HG03558 (cell line): ENCODE data around the gene AIFM3.

Experiments
- ATAC-seq: cut with Tn5 transposase; IDR thresholded peaks from one replicate; pipeline ENCODE4 v1.9.1; 2021; ENCODE audit warnings: moderate number of reproducible peaks; ENCODE audit not compliant: unreplicated experiment; ENCODE audit errors: extremely low read depth

The AIFM3 gene

GRCh38 chr22:21020802-21021429 lies 53.9 kb downstream of the AIFM3 start:
- no peak for ATAC-seq

DNA sequence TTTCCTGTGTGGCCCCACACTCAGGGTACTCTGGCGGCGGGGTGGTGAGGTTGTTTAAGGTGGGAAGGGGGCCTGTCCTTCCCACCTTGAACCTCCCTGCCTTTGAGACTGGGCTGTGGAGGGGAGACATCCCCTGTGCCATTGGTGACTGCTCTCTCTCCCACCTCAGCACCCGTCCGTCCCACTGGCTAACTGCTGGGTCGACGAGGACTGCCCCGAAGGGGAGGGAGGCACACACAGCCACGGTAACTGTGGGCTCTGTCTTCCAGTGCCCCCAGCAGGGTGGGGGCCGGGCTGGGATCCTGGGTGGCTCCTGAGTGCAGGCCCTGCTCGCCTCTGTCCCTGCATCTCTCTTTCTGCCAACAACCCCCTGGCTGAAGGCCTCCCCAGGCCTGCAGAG lies 55.5 kb downstream of the AIFM3 start:
- ATAC-seq, result no peak

- no peak for ATAC-seq
Observed at GRCh38 chr22:21022955-21023614, 56.0 kb downstream of the AIFM3 start.

GRCh38 chr22:21025266-21025665 lies 58.2 kb downstream of the AIFM3 start:
- ATAC-seq, result no peak

GRCh38 chr22:21025763-21026755 lies 59.0 kb downstream of the AIFM3 start:
- no peak for ATAC-seq

- no peak for ATAC-seq
Observed at GRCh38 chr22:21026783-21027692, 60.0 kb downstream of the AIFM3 start.

DNA sequence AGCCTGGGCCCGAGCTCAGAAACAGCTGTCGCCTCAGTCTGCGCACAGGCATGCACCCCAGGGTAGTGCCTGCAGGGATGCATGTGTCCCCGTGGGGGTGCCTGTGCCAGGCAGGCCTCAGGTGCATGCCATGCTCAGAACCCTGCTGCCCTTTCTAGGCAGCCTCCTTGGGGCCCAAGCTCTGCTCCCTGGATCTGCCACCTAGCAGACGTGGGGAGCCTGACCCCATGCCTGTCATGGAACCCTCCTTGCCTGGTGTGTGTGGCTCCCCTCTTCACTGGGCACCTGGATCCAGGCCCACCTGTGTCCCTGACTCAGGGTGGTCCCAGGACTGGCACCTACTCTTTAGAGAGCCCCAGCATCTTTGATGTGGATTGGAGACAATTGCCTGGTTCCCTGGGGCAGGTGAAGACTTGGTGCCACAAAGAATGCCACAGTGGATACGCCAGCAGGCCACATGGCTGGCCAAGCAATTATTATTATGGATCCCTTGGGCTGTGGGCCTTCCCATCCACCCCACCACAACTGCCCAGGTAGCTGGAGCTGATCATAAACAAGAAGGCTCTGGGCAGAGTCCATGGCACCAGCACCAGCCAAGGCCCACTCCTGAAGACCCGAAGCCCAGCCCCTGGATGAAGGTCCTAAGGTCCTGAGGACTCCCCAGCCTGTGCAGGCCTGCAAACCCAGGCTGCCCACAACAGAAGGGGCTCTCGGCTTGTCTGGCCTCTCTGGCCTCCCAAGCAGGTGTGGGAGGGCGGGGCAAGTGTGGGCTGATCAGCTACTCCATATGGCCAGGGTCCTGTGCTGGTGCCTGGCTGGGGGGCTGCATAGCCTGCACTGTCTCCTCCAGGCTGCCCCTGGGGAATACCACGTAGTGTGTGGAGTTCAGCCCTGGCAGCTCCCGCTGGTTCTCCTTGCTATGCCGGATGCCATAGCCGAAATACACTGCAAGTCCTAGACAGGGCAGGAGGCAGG lies 61.5 kb downstream of the AIFM3 start:
- no peak for ATAC-seq

- no peak for ATAC-seq
Observed at GRCh38 chr22:21029486-21030025, 62.5 kb downstream of the AIFM3 start.

- no peak for ATAC-seq
Observed at GRCh38 chr22:21030032-21030431, 63.0 kb downstream of the AIFM3 start.
